ENCODE results near the gene OR14C36.
"Not testable (repeated sequence)": the region's sequence is repeated elsewhere in the genome, so short reads cannot be mapped to it uniquely, and the experiment has no call there.

The OR14C36 gene, protein sequence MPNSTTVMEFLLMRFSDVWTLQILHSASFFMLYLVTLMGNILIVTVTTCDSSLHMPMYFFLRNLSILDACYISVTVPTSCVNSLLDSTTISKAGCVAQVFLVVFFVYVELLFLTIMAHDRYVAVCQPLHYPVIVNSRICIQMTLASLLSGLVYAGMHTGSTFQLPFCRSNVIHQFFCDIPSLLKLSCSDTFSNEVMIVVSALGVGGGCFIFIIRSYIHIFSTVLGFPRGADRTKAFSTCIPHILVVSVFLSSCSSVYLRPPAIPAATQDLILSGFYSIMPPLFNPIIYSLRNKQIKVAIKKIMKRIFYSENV

DNA sequence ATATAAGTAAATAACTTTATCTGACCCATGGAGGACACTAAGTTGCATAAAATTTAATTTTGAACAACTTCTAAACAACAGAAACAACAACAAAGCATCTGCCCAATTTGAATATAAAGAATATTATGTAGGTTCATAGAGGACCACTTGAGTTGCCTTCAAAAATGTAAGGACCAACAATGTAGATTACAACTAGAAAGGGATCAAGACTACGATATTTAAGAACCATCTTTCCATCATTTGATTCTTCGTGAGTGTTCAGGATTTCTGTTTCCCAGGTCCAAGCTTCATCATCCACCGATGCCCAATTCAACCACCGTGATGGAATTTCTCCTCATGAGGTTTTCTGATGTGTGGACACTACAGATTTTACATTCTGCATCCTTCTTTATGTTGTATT lies at the start of gene OR14C36:
Gene OR14C36, plus strand, starts transcription at position 301 of the 400 bp plus-strand sequence. Its CDS starts 0 bp downstream, at position 301.
- DNase-seq (ENCODE audit: low read depth in 3 of 3, low spot score in 1 of 3), result no peak

DNA sequence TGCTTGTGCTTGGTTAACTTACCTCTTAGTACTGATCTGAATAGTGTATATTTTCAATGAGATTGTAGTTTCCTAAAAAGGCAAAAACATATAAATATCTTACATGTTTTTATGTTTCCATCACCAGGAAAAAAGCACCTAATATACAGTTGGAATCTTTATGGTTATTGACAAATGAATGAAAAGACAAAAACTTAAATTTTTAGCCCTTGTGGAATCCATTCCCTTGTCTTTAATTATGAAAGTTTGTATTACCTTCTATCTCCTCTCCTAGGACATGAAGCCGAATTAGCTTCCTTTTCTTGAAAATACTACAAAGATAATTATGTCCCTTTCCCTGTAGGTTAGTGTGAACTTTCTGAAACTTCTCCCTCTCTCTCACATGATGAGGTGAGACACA lies 45.3 kb upstream of the OR14C36 start, which contains the start of gene OR2T12:
Gene OR2T12, minus strand, starts transcription at position 101 of the 400 bp plus-strand sequence. CDS start 7,846 bp downstream, outside the sequence.
- DNase-seq (ENCODE audit: low read depth in 3 of 3, low spot score in 1 of 3), result no peak

- DNase-seq (ENCODE audit: low read depth in 3 of 3, low spot score in 1 of 3), result not testable (repeated sequence)
Measured at GRCh38 chr1:248305672-248306071, 42.9 kb upstream of the OR14C36 start.

GRCh38 chr1:248306103-248306502 lies 42.5 kb upstream of the OR14C36 start:
- no peak for DNase-seq (ENCODE audit: low read depth in 3 of 3, low spot score in 1 of 3)

DNA sequence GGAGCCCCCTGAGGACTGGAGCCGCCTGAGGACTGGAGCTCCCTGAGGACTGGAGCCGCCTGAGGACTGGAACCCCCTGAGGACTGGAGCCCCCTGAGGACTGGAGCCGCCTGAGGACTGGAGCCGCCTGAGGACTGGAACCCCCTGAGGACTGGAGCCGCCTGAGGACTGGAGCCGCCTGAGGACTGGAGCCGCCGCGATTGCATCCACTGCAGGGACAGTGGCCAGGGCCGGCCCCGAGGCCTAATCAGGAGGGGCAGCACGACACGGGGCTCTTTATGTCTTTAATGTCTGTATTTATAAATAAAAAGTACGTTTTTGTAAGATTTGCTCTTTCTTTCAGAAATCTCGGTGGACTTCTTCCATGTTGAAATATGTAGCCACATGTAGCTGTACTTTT lies 41.8 kb upstream of the OR14C36 start:
- DNase-seq (ENCODE audit: low read depth in 3 of 3, low spot score in 1 of 3), result not testable (repeated sequence)

- no peak for DNase-seq (ENCODE audit: low read depth in 3 of 3, low spot score in 1 of 3)
Measured at GRCh38 chr1:248316796-248317195, 31.8 kb upstream of the OR14C36 start.

GRCh38 chr1:248324468-248324867 lies 24.1 kb upstream of the OR14C36 start, which contains the start of gene OR2M7:
Gene OR2M7, minus strand, starts transcription at chr1:248324568. Its CDS starts 0 bp downstream, at chr1:248324568.
- no peak for DNase-seq (ENCODE audit: low read depth in 3 of 3, low spot score in 1 of 3)

DNA sequence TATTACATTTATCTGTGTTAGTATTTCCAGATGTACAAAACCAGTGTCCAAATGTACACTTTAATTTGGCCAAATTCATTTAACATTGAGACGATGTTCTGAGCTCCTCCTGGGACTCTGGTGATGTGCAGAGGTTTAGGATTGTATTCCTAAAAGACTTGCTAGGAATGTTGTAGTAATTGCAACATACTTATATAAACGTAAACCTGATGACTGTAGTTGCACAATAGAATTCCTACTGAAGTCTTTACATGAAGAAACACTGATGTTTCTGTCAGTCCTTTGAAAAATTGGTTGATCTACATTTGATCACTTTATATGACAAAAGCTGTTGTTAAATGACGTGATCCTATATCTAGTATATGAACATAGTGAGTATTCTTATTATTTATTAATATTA lies 5.1 kb upstream of the OR14C36 start:
- no peak for DNase-seq (ENCODE audit: low read depth in 3 of 3, low spot score in 1 of 3)

DNA sequence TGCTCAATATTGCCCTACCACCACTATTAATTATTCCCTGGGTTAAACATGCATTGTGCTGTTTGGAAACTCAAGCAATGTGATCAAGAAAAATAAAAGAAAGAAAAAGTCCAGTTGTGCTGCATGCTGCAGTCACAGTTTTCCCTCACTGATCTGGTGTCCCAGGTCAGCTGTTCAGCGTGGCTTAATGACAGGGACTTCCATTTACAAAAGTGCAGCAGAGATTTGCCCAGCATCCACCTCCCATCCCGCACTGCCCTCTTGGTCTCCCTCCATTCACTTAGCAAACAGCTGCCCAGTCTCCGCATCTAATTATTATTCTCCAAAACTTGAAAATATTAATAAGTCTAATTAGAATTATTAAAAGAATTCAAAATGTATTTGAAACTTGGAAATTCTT lies 10.8 kb downstream of the OR14C36 start:
- DNase-seq (ENCODE audit: low read depth in 3 of 3, low spot score in 1 of 3), result no peak

DNA sequence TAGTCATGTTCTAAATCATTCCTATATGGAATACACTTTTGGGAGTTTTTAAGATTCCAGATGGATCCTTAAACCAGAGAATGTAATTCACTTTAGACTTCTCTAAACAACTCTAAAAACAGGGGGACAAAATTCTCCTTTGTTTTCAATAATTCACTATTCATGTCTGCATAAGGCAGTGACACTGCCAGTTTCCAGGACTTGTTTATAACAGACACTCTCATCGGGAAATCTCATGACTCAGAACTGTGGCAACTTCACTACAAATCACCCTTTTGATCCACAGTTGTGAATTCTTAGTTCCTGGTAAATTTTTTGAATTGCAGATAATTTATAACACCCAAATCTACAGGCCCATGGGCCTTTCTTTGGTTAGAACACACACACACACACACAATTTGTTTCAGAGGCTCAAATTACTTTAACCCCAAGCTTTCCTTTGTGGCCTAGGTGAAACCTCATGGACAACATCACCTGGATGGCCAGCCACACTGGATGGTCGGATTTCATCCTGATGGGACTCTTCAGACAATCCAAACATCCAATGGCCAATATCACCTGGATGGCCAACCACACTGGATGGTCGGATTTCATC lies 12.6 kb downstream of the OR14C36 start, which contains the start of gene OR2T4:
Gene OR2T4, plus strand, starts transcription at position 545 of the 595 bp plus-strand sequence. Its CDS starts 0 bp downstream, at position 545.
- no peak for DNase-seq (ENCODE audit: low read depth in 3 of 3, low spot score in 1 of 3)

GRCh38 chr1:248366609-248367008 lies 18.0 kb downstream of the OR14C36 start:
- DNase-seq (ENCODE audit: low read depth in 3 of 3, low spot score in 1 of 3), result no peak

DNA sequence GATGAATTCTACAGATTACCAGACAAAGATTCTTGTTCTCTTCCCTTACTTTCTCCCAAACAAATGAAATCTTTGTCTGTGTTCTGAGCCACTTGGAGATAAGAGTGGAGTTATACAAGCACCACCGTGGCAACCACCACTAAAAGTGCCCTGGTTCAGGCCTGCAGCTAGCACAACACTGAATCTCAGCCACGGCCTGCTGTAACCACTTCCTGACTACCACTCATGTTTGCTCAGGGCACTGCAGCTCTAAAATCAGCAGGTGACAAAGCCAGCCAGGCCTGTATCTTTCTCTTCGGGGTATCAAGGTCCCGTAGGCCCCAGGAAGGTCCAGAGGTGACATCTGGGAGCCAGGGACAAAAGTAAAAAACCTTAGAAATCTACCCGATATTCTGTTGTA lies 23.8 kb downstream of the OR14C36 start:
- DNase-seq (ENCODE audit: low read depth in 3 of 3, low spot score in 1 of 3), result no peak

DNA sequence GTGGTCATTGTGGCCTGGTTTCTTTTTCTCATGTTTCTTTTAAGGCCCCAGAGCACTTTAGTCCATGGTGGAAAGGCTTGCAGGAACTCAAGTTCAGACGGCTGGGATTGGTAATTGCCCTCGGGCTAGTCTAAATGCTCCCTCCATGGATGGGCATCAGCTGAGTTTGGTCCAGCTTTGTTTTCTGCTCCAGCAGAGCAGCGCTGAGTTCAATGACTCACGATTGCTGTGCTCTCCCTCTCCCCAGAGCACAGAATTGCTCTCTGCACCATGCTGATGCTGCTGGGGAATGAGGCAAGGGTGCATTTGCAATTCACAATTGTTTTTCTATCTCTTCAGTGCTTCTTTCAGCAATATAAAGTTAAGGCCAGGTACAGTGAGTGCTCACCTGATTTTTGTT lies 25.2 kb downstream of the OR14C36 start:
- no peak for DNase-seq (ENCODE audit: low read depth in 3 of 3, low spot score in 1 of 3)

DNA sequence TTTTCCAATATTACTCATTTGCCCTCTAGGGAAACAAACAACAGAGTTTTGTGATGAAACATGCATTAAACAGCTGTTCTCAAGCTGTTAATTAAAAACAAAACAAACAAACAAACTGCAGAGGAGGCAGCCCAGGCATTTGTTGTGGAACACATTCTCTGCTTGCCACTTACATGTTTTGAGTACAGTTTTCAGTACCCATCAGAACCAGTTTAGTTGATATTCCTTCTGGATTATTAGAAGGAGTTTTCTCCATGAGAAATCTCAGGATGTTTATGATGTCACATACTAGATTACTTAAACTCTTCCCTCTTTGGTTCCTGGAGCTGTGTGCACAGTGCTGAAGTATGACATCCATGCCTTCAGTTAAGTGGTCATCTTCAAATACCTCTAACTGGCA lies 26.9 kb downstream of the OR14C36 start, which contains the start of gene OR2T6:
Gene OR2T6, plus strand, starts transcription at position 301 of the 400 bp plus-strand sequence. CDS start 11,863 bp downstream, outside the sequence.
- DNase-seq (ENCODE audit: low read depth in 3 of 3, low spot score in 1 of 3), result no peak

GRCh38 chr1:248376916-248377315 lies 28.3 kb downstream of the OR14C36 start:
- no peak for DNase-seq (ENCODE audit: low read depth in 3 of 3, low spot score in 1 of 3)

GRCh38 chr1:248380854-248381253 lies 32.3 kb downstream of the OR14C36 start:
- no peak for DNase-seq (ENCODE audit: low read depth in 3 of 3, low spot score in 1 of 3)

GRCh38 chr1:248388426-248388825 lies 39.9 kb downstream of the OR14C36 start:
- DNase-seq (ENCODE audit: low read depth in 3 of 3, low spot score in 1 of 3), result no peak

DNA sequence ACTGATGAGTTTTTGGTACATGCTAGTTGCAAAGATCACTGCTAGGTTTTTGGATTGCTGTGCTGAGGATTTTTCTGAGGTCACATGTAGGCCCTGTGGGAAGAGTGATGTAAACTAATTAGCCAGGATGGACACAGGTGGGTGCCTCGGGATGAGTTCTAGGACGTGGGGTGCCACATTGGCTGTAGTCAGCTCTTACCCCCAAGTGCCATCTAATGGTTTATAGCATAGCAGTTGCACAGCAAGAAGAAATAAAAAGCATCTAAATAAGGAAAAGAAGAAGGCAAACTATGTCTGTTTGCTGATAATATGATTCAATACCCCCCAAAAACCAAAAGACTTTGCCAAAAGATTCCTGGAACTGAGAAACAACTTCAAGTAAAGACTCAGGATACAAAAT lies 44.5 kb downstream of the OR14C36 start:
- no peak for DNase-seq (ENCODE audit: low read depth in 3 of 3, low spot score in 1 of 3)

Data from stimulated activated CD4-positive, alpha-beta T cell treated with anti-CD3 and anti-CD28 coated beads, TNF-alpha, amount 100 ng/mL, for 1 hour (primary cell).